GM12878 (cell line): ENCODE measurements around the gene JKAMP. TPM values are rescaled to one million over a fixed set of nuclear protein-coding genes. Genes with fewer than 3 reads are reported as not detected.

Source experiments
- ATAC-seq: fragments of 200-7000 bp; cut with Tn5 transposase; 3 replicates; pipeline ENCODE4 v1.9.1; 2020; ENCODE audit warnings: mild to moderate bottlenecking, moderate library complexity
- BruUV-seq: library from RNA; stranded (reverse); fragments of 400-500 nt; replicated peaks from 2 replicates; lab custom pipeline; 2021; lab: Mats Ljungman, UMichigan
- CTCF ChIA-PET: fragments of 300-600 bp; sonication (Branson Sonifier 250); formaldehyde crosslinking; extraction: SDS; loops from one replicate; lab custom pipeline; 2021; ENCODE audit warnings: inconsistent platforms; lab: Yijun Ruan, JAX
- POLR2A ChIA-PET: fragments of 350-600 bp; formaldehyde crosslinking; extraction: SDS; loops from one replicate; lab custom pipeline; 2021; ENCODE audit warnings: inconsistent platforms; lab: Charles Lee
- RAD21 ChIA-PET: fragments of 300-600 bp; sonication (Branson Sonifier 250); formaldehyde crosslinking; loops from one replicate; lab custom pipeline; 2023; ENCODE audit warnings: antibody characterized with exemption; ENCODE audit not compliant: unreplicated experiment; lab: Charles Lee
- SMC1A ChIA-PET: fragments of 300-600 bp; sonication (Branson Sonifier 250); formaldehyde crosslinking; loops from one replicate; lab custom pipeline; 2023; ENCODE audit not compliant: unreplicated experiment, uncharacterized antibody; lab: Charles Lee
- DNase-seq: peaks from one replicate; pipeline ENCODE4 v3.0.0-alpha.2; 2011; ENCODE audit warnings: low read depth, low spot score
- FAIRE-seq: peaks from 3 replicates; lab custom pipeline; 2011; peaks lifted over from hg19 to GRCh38; lab: Jason Lieb, UNC
- H2AFZ ChIP-seq: 2 replicates; pipeline ENCODE4 v1.6.0; 2011; ENCODE audit warnings: low read depth, low read length, control low read depth; ENCODE audit not compliant: control insufficient read depth
- H3K27ac ChIP-seq: 2 replicates; pipeline ENCODE4 v1.5.1; 2011; ENCODE audit warnings: control low read depth; ENCODE audit not compliant: control insufficient read depth, insufficient read depth
- H3K27me3 ChIP-seq, 2 experiments: replicated peaks in 1 of 2; 2 replicates each; pipeline versions ENCODE4 v1.6.0 to v1.6.1; 2011; ENCODE audit warnings: low read length in 1 of 2; ENCODE audit not compliant: control insufficient read depth in 2 of 2, insufficient read depth in 2 of 2
- H3K36me3 ChIP-seq, 2 experiments: 2 replicates each; pipeline ENCODE4 v1.5.1; 2011; ENCODE audit warnings: low read length in 1 of 2; ENCODE audit not compliant: control insufficient read depth in 2 of 2, insufficient read depth in 2 of 2
- H3K4me1 ChIP-seq: 2 replicates; pipeline ENCODE4 v1.6.1; 2011; ENCODE audit warnings: mild to moderate bottlenecking, low read length, moderate library complexity, mixed read lengths; ENCODE audit not compliant: control insufficient read depth, insufficient read depth
- H3K4me2 ChIP-seq: 2 replicates; pipeline ENCODE4 v1.6.0; 2011; ENCODE audit warnings: control low read depth; ENCODE audit not compliant: control insufficient read depth, insufficient read depth
- H3K4me3 ChIP-seq: fragments of 200-600 bp; sonication (generic); 2 replicates; pipeline ENCODE4 v1.5.1; 2016
- H3K79me2 ChIP-seq: 2 replicates; pipeline ENCODE4 v1.6.0; 2011; ENCODE audit warnings: low read length; ENCODE audit not compliant: control insufficient read depth, insufficient read depth
- H3K9ac ChIP-seq: 2 replicates; pipeline ENCODE4 v1.8.0; 2011; ENCODE audit warnings: low read length, control low read depth, mixed read lengths; ENCODE audit not compliant: control insufficient read depth, insufficient read depth
- H3K9me3 ChIP-seq: replicated peaks from 3 replicates; pipeline ENCODE4 v1.5.1; 2011; ENCODE audit warnings: mild to moderate bottlenecking, low read length; ENCODE audit not compliant: control insufficient read depth, insufficient read depth
- H4K20me1 ChIP-seq: 2 replicates; pipeline ENCODE4 v1.6.0; 2011; ENCODE audit not compliant: control insufficient read depth, insufficient read depth
- BACH1 ChIP-seq: fragments of 450-650 bp; IDR thresholded peaks from 2 replicates; pipeline ENCODE4 v1.6.1; 2017; ENCODE audit warnings: mild to moderate bottlenecking, borderline replicate concordance
- CEBPB ChIP-seq, 2 experiments: fragments of 150-350 bp in 1 of 2; IDR thresholded peaks; 2 replicates each; pipeline ENCODE4 v1.6.1; 2012 to 2014; ENCODE audit warnings: low read depth in 2 of 2, low read length in 2 of 2, borderline replicate concordance in 1 of 2, inconsistent platforms in 1 of 2
- ETV6 ChIP-seq, 2 experiments: fragments of 450-650 bp in 1 of 2; IDR thresholded peaks in 1 of 2; conservative IDR thresholded peaks in 1 of 2; 2 replicates each; pipeline ENCODE4 v1.6.1; 2014; ENCODE audit warnings: antibody characterized with exemption in 1 of 2, borderline replicate concordance in 1 of 2, low read depth in 1 of 2, mild to moderate bottlenecking in 1 of 2, moderate library complexity in 1 of 2
- FOXM1 ChIP-seq: IDR thresholded peaks from 2 replicates; pipeline ENCODE4 v1.6.1; 2012; ENCODE audit warnings: low read depth, mild to moderate bottlenecking, inconsistent platforms, low read length, moderate library complexity
- GATAD2B ChIP-seq: fragments of 450-650 bp; conservative IDR thresholded peaks from 2 replicates; pipeline ENCODE4 v1.6.1; 2017; ENCODE audit warnings: low read depth, mild to moderate bottlenecking, moderate library complexity
- JUNB ChIP-seq: IDR thresholded peaks from 2 replicates; pipeline ENCODE4 v1.6.1; 2016; ENCODE audit warnings: antibody characterized with exemption, mild to moderate bottlenecking
- JUND ChIP-seq: IDR thresholded peaks from 2 replicates; pipeline ENCODE4 v1.6.1; 2012; ENCODE audit warnings: low read depth, mild to moderate bottlenecking, low read length, improper control_type of control experiment, moderate library complexity
- MYC ChIP-seq: IDR thresholded peaks from 2 replicates; pipeline ENCODE4 v1.6.1; 2011; ENCODE audit warnings: mild to moderate bottlenecking, low read length, moderate library complexity, inconsistent platforms; ENCODE audit not compliant: insufficient read depth, insufficient replicate concordance, insufficient read length, severe bottlenecking
- NRF1 ChIP-seq: conservative IDR thresholded peaks from 2 replicates; pipeline ENCODE4 v1.6.1; 2011; ENCODE audit warnings: mild to moderate bottlenecking, low read depth, low read length, improper control_type of control experiment
- ZSCAN29 ChIP-seq: fragments of 450-650 bp; IDR thresholded peaks from 2 replicates; pipeline ENCODE4 v1.6.1; 2017; ENCODE audit warnings: mild to moderate bottlenecking, moderate library complexity
- WGBS: methylation state at CpG from one replicate; pipeline ENCODE4 v1.1.6; 2016; ENCODE audit warnings: low lambda C conversion rate; ENCODE audit not compliant: insufficient replicate concordance, insufficient coverage; ENCODE audit errors: missing lambda C conversion rate; 5-methylcytosine and 5-hydroxymethylcytosine counted together
- in situ Hi-C: fragments of 300-500 bp; cut with MboI; formaldehyde crosslinking; loops from 9 replicates; pipeline ENCODE4 v1.14.3; 2018; ENCODE audit warnings: mixed read lengths
- intact Hi-C: fragments of 100-400 bp; cut with micrococcal nuclease; formaldehyde crosslinking; loops from one replicate; pipeline ENCODE4 v1.14.2; 2022; ENCODE audit not compliant: unreplicated experiment
- polyA plus RNA-seq, 11 experiments: library from polyadenylated mRNA; depleted of rRNA in 4 of 11; unstranded in 6 of 11; stranded (reverse) in 5 of 11; fragments of >200 nt; fragmentation: Nextera tagmentation in 4 of 11; fragmentation: Illumina TruSeq in 1 of 11; extraction: Ambion mirVana in 4 of 11; extraction: Trizol in 1 of 11; gene quantifications; 1 replicate in 1 of 11; 2 replicates in 10 of 11; pipeline versions ENCODE4 v1.2.1 to v1.2.3, GENCODE V29; 2011 to 2016; ENCODE audit warnings: inconsistent platforms in 2 of 11, missing spikeins in 2 of 11, low read depth in 1 of 11
- total RNA-seq, 4 experiments: library from RNA; depleted of rRNA in 3 of 4; stranded (reverse); fragments of >200 nt in 3 of 4; fragmentation: Illumina TruSeq in 1 of 4; extraction: Trizol in 1 of 4; gene quantifications; 2 replicates each; pipeline versions ENCODE4 v1.2.1 to v1.2.3, GENCODE V29; 2013 to 2021
- TF ChIP-seq, protein P1 (sequence below): fragments of 450-650 bp; formaldehyde crosslinking; IDR thresholded peaks from 2 replicates; pipeline ENCODE4 v1.4.0; 2020; ENCODE audit warnings: mild to moderate bottlenecking, moderate library complexity
- TF ChIP-seq, protein P2 (sequence below): IDR thresholded peaks from 2 replicates; pipeline ENCODE4 v1.6.1; 2011; ENCODE audit warnings: mild to moderate bottlenecking, low read depth, low read length, moderate library complexity; ENCODE audit not compliant: insufficient replicate concordance
- TF ChIP-seq, protein P3 (sequence below): fragments of 450-650 bp; IDR thresholded peaks from 2 replicates; pipeline ENCODE4 v1.6.1; 2018; ENCODE audit warnings: borderline replicate concordance, mild to moderate bottlenecking; ENCODE audit not compliant: partially characterized antibody

JKAMP gene
- total and polyA plus RNA-seq, 10 of the 15 experiments (the other 5 are each of a cell fraction or from before 2014, with no cell fraction given): 18.2 to 129 (median 46.6) TPM

DNA sequence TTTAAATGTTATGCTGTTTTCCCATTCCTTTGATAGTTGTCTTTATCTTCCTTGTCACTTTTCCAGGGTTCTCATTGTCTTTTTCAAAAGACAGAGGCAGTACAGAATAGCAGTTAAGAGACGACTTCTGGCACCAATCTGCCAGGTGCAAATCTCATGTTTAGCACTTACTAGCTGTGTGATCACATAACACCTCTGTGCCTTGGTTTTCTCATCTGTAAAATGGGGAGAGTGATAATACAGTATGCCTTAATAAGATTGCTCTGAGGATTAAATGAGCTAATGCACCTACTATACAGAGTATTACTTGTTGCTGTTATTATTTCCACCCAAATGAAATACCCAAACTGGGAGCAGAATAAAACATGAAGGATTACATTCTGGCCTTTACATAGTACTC lies 23.9 kb upstream of the JKAMP start (continued):
- TF ChIP-seq, protein P1, sequence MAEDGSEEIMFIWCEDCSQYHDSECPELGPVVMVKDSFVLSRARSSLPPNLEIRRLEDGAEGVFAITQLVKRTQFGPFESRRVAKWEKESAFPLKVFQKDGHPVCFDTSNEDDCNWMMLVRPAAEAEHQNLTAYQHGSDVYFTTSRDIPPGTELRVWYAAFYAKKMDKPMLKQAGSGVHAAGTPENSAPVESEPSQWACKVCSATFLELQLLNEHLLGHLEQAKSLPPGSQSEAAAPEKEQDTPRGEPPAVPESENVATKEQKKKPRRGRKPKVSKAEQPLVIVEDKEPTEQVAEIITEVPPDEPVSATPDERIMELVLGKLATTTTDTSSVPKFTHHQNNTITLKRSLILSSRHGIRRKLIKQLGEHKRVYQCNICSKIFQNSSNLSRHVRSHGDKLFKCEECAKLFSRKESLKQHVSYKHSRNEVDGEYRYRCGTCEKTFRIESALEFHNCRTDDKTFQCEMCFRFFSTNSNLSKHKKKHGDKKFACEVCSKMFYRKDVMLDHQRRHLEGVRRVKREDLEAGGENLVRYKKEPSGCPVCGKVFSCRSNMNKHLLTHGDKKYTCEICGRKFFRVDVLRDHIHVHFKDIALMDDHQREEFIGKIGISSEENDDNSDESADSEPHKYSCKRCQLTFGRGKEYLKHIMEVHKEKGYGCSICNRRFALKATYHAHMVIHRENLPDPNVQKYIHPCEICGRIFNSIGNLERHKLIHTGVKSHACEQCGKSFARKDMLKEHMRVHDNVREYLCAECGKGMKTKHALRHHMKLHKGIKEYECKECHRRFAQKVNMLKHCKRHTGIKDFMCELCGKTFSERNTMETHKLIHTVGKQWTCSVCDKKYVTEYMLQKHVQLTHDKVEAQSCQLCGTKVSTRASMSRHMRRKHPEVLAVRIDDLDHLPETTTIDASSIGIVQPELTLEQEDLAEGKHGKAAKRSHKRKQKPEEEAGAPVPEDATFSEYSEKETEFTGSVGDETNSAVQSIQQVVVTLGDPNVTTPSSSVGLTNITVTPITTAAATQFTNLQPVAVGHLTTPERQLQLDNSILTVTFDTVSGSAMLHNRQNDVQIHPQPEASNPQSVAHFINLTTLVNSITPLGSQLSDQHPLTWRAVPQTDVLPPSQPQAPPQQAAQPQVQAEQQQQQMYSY (CRISPR knock-in tag): no peak
- TF ChIP-seq MYC: no peak
- no peak for TF ChIP-seq GATAD2B

DNA sequence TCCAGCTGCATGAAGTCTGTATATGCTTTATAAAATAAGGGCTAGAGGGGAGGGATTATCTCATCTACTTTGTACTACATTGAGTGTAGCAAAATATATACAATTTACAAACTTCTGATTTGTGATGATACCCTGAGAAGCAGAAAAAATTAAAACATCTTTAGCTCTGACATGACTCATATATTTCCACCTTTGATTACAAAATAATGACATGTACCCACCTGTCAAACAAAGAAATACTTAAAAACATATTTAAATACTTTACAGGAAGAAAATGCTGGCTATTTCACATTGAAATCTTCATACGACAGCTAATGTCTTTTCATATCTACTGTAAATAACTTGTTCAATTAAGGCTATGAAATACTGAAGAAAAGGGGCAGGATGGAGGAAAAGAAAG lies 22.4 kb upstream of the JKAMP start:
- FAIRE-seq: no peak
- peaks cover 10% of the 10 kb centered on the region for H3K4me1 ChIP-seq
- ChIA-PET POLR2A (no interaction called here), RAD21 (no interaction called here), CTCF (interaction anchor here (0.7 to 3.0 kb wide), 2 partner anchors 18 to 333 kb away, joined by 4 to 6 read pairs; no protein-coding TSS in a partner anchor), SMC1A (interaction anchor here (1.8 kb wide), 1 partner anchor 18 kb away, joined by 4 read pairs; no protein-coding TSS in a partner anchor)
- BruUV-seq: no TSS peak
- no peaks in the 10 kb centered on the region for H3K9me3 ChIP-seq
- H3K4me2 ChIP-seq: no peak overlapping the region
- 100% methylated on average over 1 of the region's 1 CpG for WGBS
- no peak for ATAC-seq
- in situ Hi-C loops (no loop called here), intact Hi-C loops (no loop called here)
- no peaks in the 10 kb centered on the region for H4K20me1 ChIP-seq
- H3K27me3 ChIP-seq: no peaks in the 10 kb centered on the region
- no peaks in the 10 kb centered on the region for H3K79me2 ChIP-seq
- no peak overlapping the region for H3K4me3 ChIP-seq
- H2AFZ ChIP-seq: no peak overlapping the region
- no peak overlapping the region for H3K27ac ChIP-seq
- no peak overlapping the region for H3K9ac ChIP-seq
- no peak for TF ChIP-seq JUND
- no peak for TF ChIP-seq FOXM1
- no peak for TF ChIP-seq NRF1
- no peak for TF ChIP-seq BACH1
- TF ChIP-seq JUNB: no peak
- TF ChIP-seq, protein P2, sequence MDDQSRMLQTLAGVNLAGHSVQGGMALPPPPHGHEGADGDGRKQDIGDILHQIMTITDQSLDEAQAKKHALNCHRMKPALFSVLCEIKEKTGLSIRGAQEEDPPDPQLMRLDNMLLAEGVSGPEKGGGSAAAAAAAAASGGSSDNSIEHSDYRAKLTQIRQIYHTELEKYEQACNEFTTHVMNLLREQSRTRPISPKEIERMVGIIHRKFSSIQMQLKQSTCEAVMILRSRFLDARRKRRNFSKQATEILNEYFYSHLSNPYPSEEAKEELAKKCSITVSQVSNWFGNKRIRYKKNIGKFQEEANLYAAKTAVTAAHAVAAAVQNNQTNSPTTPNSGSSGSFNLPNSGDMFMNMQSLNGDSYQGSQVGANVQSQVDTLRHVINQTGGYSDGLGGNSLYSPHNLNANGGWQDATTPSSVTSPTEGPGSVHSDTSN: no peak
- TF ChIP-seq CEBPB (IDR thresholded peaks at IDR 0.05; ENCODE audit: borderline replicate concordance in 1 of 2, low read depth in 2 of 2, low read length in 2 of 2): no peak
- TF ChIP-seq, protein P3, sequence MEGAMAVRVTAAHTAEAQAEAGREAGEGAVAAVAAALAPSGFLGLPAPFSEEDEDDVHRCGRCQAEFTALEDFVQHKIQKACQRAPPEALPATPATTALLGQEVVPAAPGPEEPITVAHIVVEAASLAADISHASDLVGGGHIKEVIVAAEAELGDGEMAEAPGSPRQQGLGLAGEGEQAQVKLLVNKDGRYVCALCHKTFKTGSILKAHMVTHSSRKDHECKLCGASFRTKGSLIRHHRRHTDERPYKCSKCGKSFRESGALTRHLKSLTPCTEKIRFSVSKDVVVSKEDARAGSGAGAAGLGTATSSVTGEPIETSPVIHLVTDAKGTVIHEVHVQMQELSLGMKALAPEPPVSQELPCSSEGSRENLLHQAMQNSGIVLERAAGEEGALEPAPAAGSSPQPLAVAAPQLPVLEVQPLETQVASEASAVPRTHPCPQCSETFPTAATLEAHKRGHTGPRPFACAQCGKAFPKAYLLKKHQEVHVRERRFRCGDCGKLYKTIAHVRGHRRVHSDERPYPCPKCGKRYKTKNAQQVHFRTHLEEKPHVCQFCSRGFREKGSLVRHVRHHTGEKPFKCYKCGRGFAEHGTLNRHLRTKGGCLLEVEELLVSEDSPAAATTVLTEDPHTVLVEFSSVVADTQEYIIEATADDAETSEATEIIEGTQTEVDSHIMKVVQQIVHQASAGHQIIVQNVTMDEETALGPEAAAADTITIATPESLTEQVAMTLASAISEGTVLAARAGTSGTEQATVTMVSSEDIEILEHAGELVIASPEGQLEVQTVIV: no peak
- no peak for TF ChIP-seq ZSCAN29
- TF ChIP-seq ETV6 (conservative IDR thresholded peaks at IDR 0.05 in 1 of 2, IDR thresholded peaks at IDR 0.05 in 1 of 2; ENCODE audit: borderline replicate concordance in 1 of 2, low read depth in 1 of 2): no peak
- DNase-seq: no peak
- no peaks in the 10 kb centered on the region; a peak in 1 of 4 replicates for H3K36me3 ChIP-seq
